Osteocyte (in vitro differentiated cells): ENCODE data around the gene CDH8. TPM values are rescaled to one million over a fixed set of nuclear protein-coding genes. Genes with fewer than 3 reads are reported as not detected.
"Not testable (repeated sequence)": the region's sequence is repeated elsewhere in the genome, so short reads cannot be mapped to it uniquely, and the experiment has no call there.

Experiments
- DNase-seq: peaks from one replicate; pipeline ENCODE4 v3.0.0; 2021; ENCODE audit warnings: mixed read lengths; ENCODE audit not compliant: unreplicated experiment; ENCODE audit errors: extremely low spot score
- H3K27ac Mint-ChIP-seq: one replicate; pipeline ENCODE4 v1.8.0; 2021; ENCODE audit warnings: mild to moderate bottlenecking, mixed read lengths; ENCODE audit not compliant: unreplicated experiment
- H3K27me3 Mint-ChIP-seq: one replicate; pipeline ENCODE4 v1.8.0; 2021; ENCODE audit warnings: mixed read lengths; ENCODE audit not compliant: unreplicated experiment
- H3K36me3 Mint-ChIP-seq: one replicate; pipeline ENCODE4 v1.8.0; 2021; ENCODE audit warnings: mixed read lengths; ENCODE audit not compliant: unreplicated experiment
- H3K4me1 Mint-ChIP-seq: one replicate; pipeline ENCODE4 v1.8.0; 2021; ENCODE audit warnings: mixed read lengths; ENCODE audit not compliant: unreplicated experiment
- H3K4me3 Mint-ChIP-seq: one replicate; pipeline ENCODE4 v1.8.0; 2021; ENCODE audit warnings: mild to moderate bottlenecking, moderate library complexity, mixed read lengths; ENCODE audit not compliant: unreplicated experiment
- H3K9me3 Mint-ChIP-seq: one replicate; pipeline ENCODE4 v1.8.0; 2021; ENCODE audit warnings: mixed read lengths; ENCODE audit not compliant: unreplicated experiment
- CTCF ChIP-seq: fragments of 200-600 bp; sonication (generic); IDR thresholded peaks from 2 replicates; pipeline ENCODE4 v1.5.0; 2021; ENCODE audit warnings: antibody characterized with exemption, mild to moderate bottlenecking, moderate library complexity
- total RNA-seq: library from RNA; stranded (reverse); gene quantifications from 2 replicates; pipeline ENCODE4 v1.2.1, GENCODE V29; 2021

The CDH8 gene
- total RNA-seq, 1 donor from 2014 or later, result 7.7 TPM

GRCh38 chr16:61814726-61815347 lies 221.4 kb downstream of the CDH8 start:
- Mint-ChIP-seq H3K4me3 (no peak overlapping the region), H3K27ac (no peak overlapping the region), H3K9me3 (peaks cover 3% of the 10 kb centered on the region), H3K36me3 (no peaks in the 10 kb centered on the region), H3K27me3 (no peaks in the 10 kb centered on the region), H3K4me1 (no peaks in the 10 kb centered on the region)
- no peak for TF ChIP-seq CTCF
- no peak for DNase-seq

- no peaks in the 10 kb centered on the region for H3K9me3 Mint-ChIP-seq
- H3K27me3 Mint-ChIP-seq, result no peaks in the 10 kb centered on the region
- no peak for DNase-seq
These were observed 222.9 kb downstream of the CDH8 start for GRCh38 chr16:61813339-61813738.

GRCh38 chr16:61812251-61812650 lies 224.0 kb downstream of the CDH8 start:
- no peak overlapping the region for H3K27ac Mint-ChIP-seq
- H3K9me3 Mint-ChIP-seq, result no peaks in the 10 kb centered on the region
- H3K27me3 Mint-ChIP-seq, result no peaks in the 10 kb centered on the region
- no peak for DNase-seq
- H3K4me1 Mint-ChIP-seq, result no peaks in the 10 kb centered on the region
- no peaks in the 10 kb centered on the region for H3K36me3 Mint-ChIP-seq
- H3K4me3 Mint-ChIP-seq, result no peak overlapping the region
- no peak for TF ChIP-seq CTCF

More at GRCh38 chr16:61813339-61813738, 222.9 kb downstream of the CDH8 start:
- Mint-ChIP-seq H3K4me3 (no peak overlapping the region), H3K36me3 (no peaks in the 10 kb centered on the region), H3K27ac (no peak overlapping the region), H3K4me1 (no peaks in the 10 kb centered on the region)
- TF ChIP-seq CTCF, result no peak

- Mint-ChIP-seq H3K4me1 (no peaks in the 10 kb centered on the region), H3K9me3 (no peaks in the 10 kb centered on the region), H3K27me3 (no peaks in the 10 kb centered on the region), H3K36me3 (no peaks in the 10 kb centered on the region), H3K4me3 (no peak overlapping the region), H3K27ac (no peak overlapping the region)
- DNase-seq, result no peak
- no peak for TF ChIP-seq CTCF
These were observed 228.7 kb downstream of the CDH8 start for GRCh38 chr16:61807551-61807950.

GRCh38 chr16:61801217-61801616 lies 235.0 kb downstream of the CDH8 start:
- peaks cover 34% of the 10 kb centered on the region for H3K4me1 Mint-ChIP-seq
- H3K36me3 Mint-ChIP-seq, H3K27ac Mint-ChIP-seq, H3K4me3 Mint-ChIP-seq, H3K9me3 Mint-ChIP-seq, H3K27me3 Mint-ChIP-seq, DNase-seq: not testable (repeated sequence)

- DNase-seq, result no peak
- Mint-ChIP-seq H3K36me3 (no peaks in the 10 kb centered on the region), H3K4me3 (no peak overlapping the region), H3K9me3 (no peaks in the 10 kb centered on the region), H3K27me3 (no peaks in the 10 kb centered on the region), H3K4me1 (peaks cover 57% of the 10 kb centered on the region), H3K27ac (peak overlapping the region; percentile 68)
- TF ChIP-seq CTCF, result no peak
These were observed 237.5 kb downstream of the CDH8 start for GRCh38 chr16:61798741-61799140.
